Osteocyte (in vitro differentiated cells): ENCODE data around the gene TAF15. TPM values are rescaled to one million over a fixed set of nuclear protein-coding genes. Genes with fewer than 3 reads are reported as not detected.

Source experiments
- DNase-seq: peaks from one replicate; pipeline ENCODE4 v3.0.0; 2021; ENCODE audit warnings: mixed read lengths; ENCODE audit not compliant: unreplicated experiment; ENCODE audit errors: extremely low spot score
- H3K27ac Mint-ChIP-seq: one replicate; pipeline ENCODE4 v1.8.0; 2021; ENCODE audit warnings: mild to moderate bottlenecking, mixed read lengths; ENCODE audit not compliant: unreplicated experiment
- H3K27me3 Mint-ChIP-seq: one replicate; pipeline ENCODE4 v1.8.0; 2021; ENCODE audit warnings: mixed read lengths; ENCODE audit not compliant: unreplicated experiment
- H3K36me3 Mint-ChIP-seq: one replicate; pipeline ENCODE4 v1.8.0; 2021; ENCODE audit warnings: mixed read lengths; ENCODE audit not compliant: unreplicated experiment
- H3K4me1 Mint-ChIP-seq: one replicate; pipeline ENCODE4 v1.8.0; 2021; ENCODE audit warnings: mixed read lengths; ENCODE audit not compliant: unreplicated experiment
- H3K4me3 Mint-ChIP-seq: one replicate; pipeline ENCODE4 v1.8.0; 2021; ENCODE audit warnings: mild to moderate bottlenecking, moderate library complexity, mixed read lengths; ENCODE audit not compliant: unreplicated experiment
- H3K9me3 Mint-ChIP-seq: one replicate; pipeline ENCODE4 v1.8.0; 2021; ENCODE audit warnings: mixed read lengths; ENCODE audit not compliant: unreplicated experiment
- CTCF ChIP-seq: fragments of 200-600 bp; sonication (generic); IDR thresholded peaks from 2 replicates; pipeline ENCODE4 v1.5.0; 2021; ENCODE audit warnings: antibody characterized with exemption, mild to moderate bottlenecking, moderate library complexity
- total RNA-seq: library from RNA; stranded (reverse); gene quantifications from 2 replicates; pipeline ENCODE4 v1.2.1, GENCODE V29; 2021

The TAF15 gene
- total RNA-seq, 1 donor from 2014 or later, result 157 TPM

GRCh38 chr17:35808240-35808961 is 883 bp upstream of the TAF15 start:
- H3K9me3 Mint-ChIP-seq, result no peaks in the 10 kb centered on the region
- TF ChIP-seq CTCF, result no peak
- no peaks in the 10 kb centered on the region for H3K36me3 Mint-ChIP-seq
- H3K4me3 Mint-ChIP-seq, result peak overlapping the region; percentile 86
- H3K27ac Mint-ChIP-seq, result peak overlapping the region; percentile 99
- H3K4me1 Mint-ChIP-seq, result peaks cover 57% of the 10 kb centered on the region
- no peak for DNase-seq
- no peaks in the 10 kb centered on the region for H3K27me3 Mint-ChIP-seq

- Mint-ChIP-seq H3K4me1 (peaks cover 66% of the 10 kb centered on the region), H3K4me3 (peak overlapping the region; percentile 86), H3K27me3 (no peaks in the 10 kb centered on the region), H3K9me3 (no peaks in the 10 kb centered on the region), H3K27ac (peak overlapping the region; percentile 99), H3K36me3 (peaks cover 2% of the 10 kb centered on the region)
- no peak for TF ChIP-seq CTCF
- no peak for DNase-seq
Observed at GRCh38 chr17:35809855-35810461, 674 bp downstream of the TAF15 start.

GRCh38 chr17:35811759-35812158 is 2.5 kb downstream of the TAF15 start:
- no peak overlapping the region for H3K27ac Mint-ChIP-seq

GRCh38 chr17:35812456-35812855 is 3.2 kb downstream of the TAF15 start:
- no peaks in the 10 kb centered on the region for H3K27me3 Mint-ChIP-seq
- H3K36me3 Mint-ChIP-seq, result peaks cover 6% of the 10 kb centered on the region
- no peak for DNase-seq
- TF ChIP-seq CTCF, result no peak
- no peak overlapping the region for H3K4me3 Mint-ChIP-seq
- H3K4me1 Mint-ChIP-seq, result peaks cover 63% of the 10 kb centered on the region
- no peak overlapping the region for H3K27ac Mint-ChIP-seq
- no peaks in the 10 kb centered on the region for H3K9me3 Mint-ChIP-seq

More at GRCh38 chr17:35811759-35812158, 2.5 kb downstream of the TAF15 start:
- Mint-ChIP-seq H3K4me1 (peaks cover 70% of the 10 kb centered on the region), H3K9me3 (no peaks in the 10 kb centered on the region), H3K36me3 (peaks cover 4% of the 10 kb centered on the region), H3K4me3 (no peak overlapping the region), H3K27me3 (no peaks in the 10 kb centered on the region)
- DNase-seq, result no peak
- no peak for TF ChIP-seq CTCF

GRCh38 chr17:35816723-35817122 is 7.4 kb downstream of the TAF15 start:
- Mint-ChIP-seq H3K9me3 (no peaks in the 10 kb centered on the region), H3K4me1 (peaks cover 34% of the 10 kb centered on the region), H3K36me3 (peaks cover 25% of the 10 kb centered on the region), H3K27me3 (no peaks in the 10 kb centered on the region), H3K27ac (no peak overlapping the region), H3K4me3 (no peak overlapping the region)
- no peak for TF ChIP-seq CTCF
- DNase-seq, result no peak
